Loucy (cell line): ENCODE results near the gene JAKMIP3.

ENCODE experiments used
- H2AFZ ChIP-seq: fragments of 200-600 bp; sonication (generic); 2 replicates; pipeline ENCODE4 v1.6.0; 2016; ENCODE audit warnings: antibody characterized with exemption, mild to moderate bottlenecking, low read length, moderate library complexity
- H3F3A ChIP-seq: fragments of 200-600 bp; 2 replicates; pipeline ENCODE4 v1.6.0; 2016; ENCODE audit warnings: antibody characterized with exemption, low read depth, mild to moderate bottlenecking
- H3K27me3 ChIP-seq: fragments of 200-600 bp; sonication (generic); 2 replicates; pipeline ENCODE4 v1.6.1; 2014; ENCODE audit warnings: low read length, mild to moderate bottlenecking; ENCODE audit not compliant: insufficient read depth, poor library complexity, severe bottlenecking
- H3K36me3 ChIP-seq: fragments of 200-600 bp; sonication (generic); 2 replicates; pipeline ENCODE4 v1.6.1; 2016; ENCODE audit warnings: low read length; ENCODE audit not compliant: insufficient read depth
- H3K4me1 ChIP-seq: fragments of 200-600 bp; sonication (generic); 2 replicates; pipeline ENCODE4 v1.5.1; 2014; ENCODE audit warnings: low read length, mild to moderate bottlenecking; ENCODE audit not compliant: insufficient read depth, poor library complexity, severe bottlenecking
- H3K4me2 ChIP-seq: fragments of 200-600 bp; sonication (generic); 2 replicates; pipeline ENCODE4 v1.6.0; 2014; ENCODE audit warnings: antibody characterized with exemption, low read length, low read depth, mild to moderate bottlenecking; ENCODE audit not compliant: poor library complexity, severe bottlenecking
- H3K4me3 ChIP-seq: fragments of 200-600 bp; sonication (generic); 2 replicates; pipeline ENCODE4 v1.5.1; 2014; ENCODE audit warnings: low read length, mild to moderate bottlenecking, mixed read lengths; ENCODE audit not compliant: poor library complexity, severe bottlenecking
- H3K79me2 ChIP-seq: fragments of 200-600 bp; sonication (generic); 2 replicates; pipeline ENCODE4 v1.6.1; 2014; ENCODE audit warnings: low read length; ENCODE audit not compliant: insufficient read depth
- H3K9ac ChIP-seq: fragments of 200-600 bp; sonication (generic); 2 replicates; pipeline ENCODE4 v1.6.0; 2014; ENCODE audit warnings: mild to moderate bottlenecking, low read depth, low read length, moderate library complexity; ENCODE audit not compliant: poor library complexity, severe bottlenecking
- H3K9me2 ChIP-seq: fragments of 200-600 bp; sonication (generic); replicated peaks from 2 replicates; pipeline ENCODE4 v1.6.1; 2016; ENCODE audit warnings: low read depth, low read length, mixed read lengths
- H3K9me3 ChIP-seq: fragments of 200-600 bp; sonication (generic); 2 replicates; pipeline ENCODE4 v1.6.1; 2014; ENCODE audit warnings: mild to moderate bottlenecking, antibody characterized with exemption, low read length, low read depth; ENCODE audit not compliant: insufficient read depth
- H4K20me1 ChIP-seq: fragments of 200-600 bp; sonication (generic); 2 replicates; pipeline ENCODE4 v1.6.0; 2014; ENCODE audit warnings: antibody characterized with exemption, low read length, mild to moderate bottlenecking; ENCODE audit not compliant: insufficient read depth, poor library complexity, severe bottlenecking
- CTCF ChIP-seq: fragments of 200-600 bp; sonication (generic); conservative IDR thresholded peaks from 2 replicates; pipeline ENCODE4 v1.5.1; 2014; ENCODE audit warnings: mild to moderate bottlenecking, antibody characterized with exemption, low read length
- EZH2phosphoT487 ChIP-seq: fragments of 200-600 bp; IDR thresholded peaks from 2 replicates; pipeline ENCODE4 v1.6.1; 2018; ENCODE audit warnings: antibody characterized with exemption, mild to moderate bottlenecking, moderate library complexity, borderline replicate concordance

JAKMIP3 gene

GRCh38 chr10:132097609-132098377, 32.0 kb downstream of the JAKMIP3 start:
- Histone ChIP-seq H3K9me2 (no peaks in the 10 kb centered on the region), H3K27me3 (peaks cover 9% of the 10 kb centered on the region), H3K9me3 (peaks cover 16% of the 10 kb centered on the region; the same call in 1 of the 2 replicates), H3K4me1 (peaks cover 13% of the 10 kb centered on the region), H3K36me3 (no peaks in the 10 kb centered on the region), H3K4me3 (no peak overlapping the region), H3K9ac (no peak overlapping the region), H2AFZ (no peak overlapping the region), H3K79me2 (no peaks in the 10 kb centered on the region), H4K20me1 (no peaks in the 10 kb centered on the region), H3F3A (no peaks in the 10 kb centered on the region), H3K4me2 (no peak overlapping the region)
- TF ChIP-seq CTCF (no peak), EZH2phosphoT487 (no peak)

GRCh38 chr10:132098539-132099388, 33.0 kb downstream of the JAKMIP3 start:
- no peak overlapping the region for H3K4me2 ChIP-seq
- no peaks in the 10 kb centered on the region for H4K20me1 ChIP-seq

More at GRCh38 chr10:132098539-132099388, 33.0 kb downstream of the JAKMIP3 start:
- H3K27me3 ChIP-seq = peaks cover 9% of the 10 kb centered on the region
- H3K9me2 ChIP-seq = no peaks in the 10 kb centered on the region
- no peaks in the 10 kb centered on the region for H3K36me3 ChIP-seq
- H3K9ac ChIP-seq = no peak overlapping the region
- peaks cover 16% of the 10 kb centered on the region; the same call in 1 of the 2 replicates for H3K9me3 ChIP-seq
- no peaks in the 10 kb centered on the region for H3F3A ChIP-seq
- no peaks in the 10 kb centered on the region for H3K79me2 ChIP-seq
- no peak for TF ChIP-seq EZH2phosphoT487
- no peak for TF ChIP-seq CTCF
- H3K4me3 ChIP-seq = no peak overlapping the region
- peaks cover 13% of the 10 kb centered on the region for H3K4me1 ChIP-seq
- H2AFZ ChIP-seq = no peak overlapping the region
